Measurements from ENCODE around the gene STXBP4. TPM values are rescaled to one million over a fixed set of nuclear protein-coding genes. Genes with fewer than 3 reads are reported as not detected.
"Not testable (repeated sequence)": the region's sequence is repeated elsewhere in the genome, so short reads cannot be mapped to it uniquely, and the experiment has no call there.

Gene STXBP4
- polyA plus RNA-seq, 3 donors = 16.9 to 18.6 (median 18.2) TPM

- no peak for DNase-seq (ENCODE audit: low read depth in 3 of 3, low spot score in 2 of 3)
These were observed 69.7 kb downstream of the STXBP4 start for GRCh38 chr17:55038291-55038690.

GRCh38 chr17:55040611-55041010 is 72.0 kb downstream of the STXBP4 start:
- peak; percentile 21 to 50 (median 38) for DNase-seq (ENCODE audit: low read depth in 3 of 3, low spot score in 2 of 3)

- DNase-seq (ENCODE audit: low read depth in 3 of 3, low spot score in 2 of 3) = no peak
These were observed 85.3 kb downstream of the STXBP4 start for GRCh38 chr17:55053855-55054254.

GRCh38 chr17:55054429-55054828 is 85.9 kb downstream of the STXBP4 start:
- DNase-seq (ENCODE audit: low read depth in 3 of 3, low spot score in 2 of 3) = no peak

- DNase-seq (ENCODE audit: low read depth in 3 of 3, low spot score in 2 of 3) = no peak
These were observed 88.0 kb downstream of the STXBP4 start for GRCh38 chr17:55056526-55056925.

- DNase-seq (ENCODE audit: low read depth in 3 of 3, low spot score in 2 of 3) = no peak
These were observed 88.6 kb downstream of the STXBP4 start for GRCh38 chr17:55057184-55057583.

GRCh38 chr17:55059724-55060123 is 91.2 kb downstream of the STXBP4 start:
- DNase-seq (ENCODE audit: low read depth in 3 of 3, low spot score in 2 of 3) = no peak

- no peak for DNase-seq (ENCODE audit: low read depth in 3 of 3, low spot score in 2 of 3)
These were observed 94.4 kb downstream of the STXBP4 start for GRCh38 chr17:55062921-55063320.

GRCh38 chr17:55063885-55064874 is 95.6 kb downstream of the STXBP4 start:
- no peak for DNase-seq (ENCODE audit: low read depth in 3 of 3, low spot score in 2 of 3)

GRCh38 chr17:55067697-55068439 is 99.3 kb downstream of the STXBP4 start:
- no peak for DNase-seq (ENCODE audit: low read depth in 3 of 3, low spot score in 2 of 3)

- no peak for DNase-seq (ENCODE audit: low read depth in 3 of 3, low spot score in 2 of 3)
These were observed 100.6 kb downstream of the STXBP4 start for GRCh38 chr17:55068862-55069811.

- no peak for DNase-seq (ENCODE audit: low read depth in 3 of 3, low spot score in 2 of 3)
These were observed 101.5 kb downstream of the STXBP4 start for GRCh38 chr17:55069983-55070529.

GRCh38 chr17:55072898-55073297 is 104.3 kb downstream of the STXBP4 start:
- DNase-seq (ENCODE audit: low read depth in 3 of 3, low spot score in 2 of 3) = no peak

- not testable (repeated sequence) for DNase-seq (ENCODE audit: low read depth in 3 of 3, low spot score in 2 of 3)
These were observed 104.9 kb downstream of the STXBP4 start for GRCh38 chr17:55073467-55073866.

GRCh38 chr17:55081559-55081958 is 113.0 kb downstream of the STXBP4 start:
- DNase-seq (ENCODE audit: low read depth in 3 of 3, low spot score in 2 of 3) = no peak

- no peak for DNase-seq (ENCODE audit: low read depth in 3 of 3, low spot score in 2 of 3)
These were observed 118.1 kb downstream of the STXBP4 start for GRCh38 chr17:55086635-55087058.

- no peak for DNase-seq (ENCODE audit: low read depth in 3 of 3, low spot score in 2 of 3)
These were observed 120.7 kb downstream of the STXBP4 start for GRCh38 chr17:55089256-55089655.

GRCh38 chr17:55090079-55090492 is 121.5 kb downstream of the STXBP4 start:
- DNase-seq (ENCODE audit: low read depth in 3 of 3, low spot score in 2 of 3) = no peak

GRCh38 chr17:55093353-55093752 is 124.8 kb downstream of the STXBP4 start:
- no peak for DNase-seq (ENCODE audit: low read depth in 3 of 3, low spot score in 2 of 3)

GRCh38 chr17:55098765-55099164 is 130.2 kb downstream of the STXBP4 start:
- DNase-seq (ENCODE audit: low read depth in 3 of 3, low spot score in 2 of 3) = no peak
